Uterus (tissue), 2 donors: ENCODE measurements around the gene ARAP1.

Experiments
- CTCF ChIP-seq, 4 experiments: fragments of 200-600 bp in 2 of 4; fragments of 450-650 bp in 2 of 4; sonication (generic) in 2 of 4; IDR thresholded peaks; one replicate each; pipeline ENCODE4 v1.5.1; 2016 to 2019; ENCODE audit warnings: antibody characterized with exemption in 4 of 4, mild to moderate bottlenecking in 2 of 4, moderate library complexity in 1 of 4
- POLR2A ChIP-seq, 2 donors: fragments of 450-650 bp; IDR thresholded peaks; one replicate each; pipeline ENCODE4 v1.6.1; 2016; ENCODE audit warnings: antibody characterized with exemption in 2 of 2, mild to moderate bottlenecking in 1 of 2, moderate library complexity in 1 of 2

GRCh38 chr11:72641522-72642042 is 110.6 kb downstream of the ARAP1 start:
- no peak for TF ChIP-seq CTCF (IDR thresholded peaks at IDR 0.05)
- TF ChIP-seq POLR2A (IDR thresholded peaks at IDR 0.05), result no peak
